NCI-H2081 (cell line): Measurements from ENCODE around the gene HOXA2.

ENCODE experiments used
- DNase-seq, 2 experiments: peaks; one replicate each; lab custom pipeline; 2025; lab: John Stamatoyannopoulos, UW

The HOXA2 gene

DNA sequence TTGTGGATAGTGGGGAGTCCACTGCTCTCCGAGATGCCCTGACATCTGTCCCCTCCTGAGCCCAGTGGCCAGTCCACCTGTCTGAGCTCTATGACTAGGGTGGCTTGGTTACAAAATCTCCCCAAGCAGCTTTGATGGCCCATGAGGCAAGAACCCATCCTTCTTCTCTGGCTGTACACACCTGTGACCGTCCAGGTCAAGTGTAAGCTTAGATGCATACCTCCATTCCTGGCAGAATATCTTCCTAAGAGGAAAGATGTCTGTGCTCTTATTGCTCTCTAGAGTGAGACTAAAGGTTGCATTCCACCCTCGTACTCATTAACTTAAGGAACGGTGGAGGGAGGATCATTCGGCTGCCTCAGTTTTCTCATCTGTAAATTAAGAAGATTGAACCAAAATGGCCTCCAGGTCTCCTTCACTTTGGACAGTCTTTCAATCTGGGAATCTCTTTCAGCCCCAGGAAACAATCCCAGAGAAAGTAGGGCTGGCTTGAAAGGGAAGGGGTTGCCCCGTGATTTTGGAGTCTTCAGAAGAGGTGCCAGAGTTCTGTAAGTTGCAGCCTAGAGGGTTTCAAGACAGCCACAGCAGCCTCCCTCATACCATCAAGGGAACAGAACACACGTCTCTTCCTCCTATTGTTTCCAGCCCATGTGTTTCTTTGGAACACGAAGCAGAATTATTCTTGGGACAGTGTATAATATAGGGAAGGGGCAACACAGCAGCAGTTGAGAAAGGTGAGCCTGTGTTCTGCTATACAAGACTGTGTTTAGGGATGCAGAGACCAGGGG, 22.6 kb upstream of the HOXA2 start:
- no peak for DNase-seq

DNA sequence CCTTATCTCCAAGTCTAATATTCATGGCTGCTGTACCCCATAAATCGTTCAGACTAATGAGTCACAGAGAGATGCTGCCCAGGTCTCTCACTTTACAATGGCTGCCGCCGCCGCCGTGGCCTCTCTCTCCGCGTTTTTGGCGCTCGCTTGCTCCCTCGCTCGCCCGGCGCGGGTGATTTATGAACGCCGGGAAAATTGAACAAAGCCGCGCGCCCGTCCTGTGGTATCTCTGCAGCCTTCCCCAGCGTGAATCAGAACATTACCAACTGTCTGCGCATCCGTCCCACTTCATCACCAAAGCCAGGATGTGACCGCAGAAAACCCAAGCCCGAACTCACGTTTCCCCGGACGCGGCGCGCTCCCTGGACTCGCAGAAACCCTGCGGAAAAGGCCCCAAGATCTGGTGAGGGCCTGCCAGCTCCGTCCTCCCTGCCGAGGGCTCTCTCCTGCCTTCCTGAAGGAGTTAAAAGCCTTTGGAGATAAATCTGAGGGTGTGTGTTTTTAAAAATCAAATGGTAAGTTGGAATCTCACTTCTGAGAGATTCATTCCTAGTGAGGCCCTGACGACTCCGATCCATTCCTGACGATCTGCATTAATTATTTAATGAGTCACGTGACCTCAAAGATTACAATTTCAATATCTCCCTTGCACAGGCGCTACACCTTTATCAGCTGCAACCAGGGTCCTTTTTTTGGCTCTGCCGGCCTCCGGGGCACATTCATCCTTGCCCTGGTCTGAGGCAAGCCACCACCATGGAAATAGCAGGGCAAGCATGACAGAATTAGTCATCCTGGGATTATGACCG, 21.8 kb upstream of the HOXA2 start:
- DNase-seq = no peak

DNA sequence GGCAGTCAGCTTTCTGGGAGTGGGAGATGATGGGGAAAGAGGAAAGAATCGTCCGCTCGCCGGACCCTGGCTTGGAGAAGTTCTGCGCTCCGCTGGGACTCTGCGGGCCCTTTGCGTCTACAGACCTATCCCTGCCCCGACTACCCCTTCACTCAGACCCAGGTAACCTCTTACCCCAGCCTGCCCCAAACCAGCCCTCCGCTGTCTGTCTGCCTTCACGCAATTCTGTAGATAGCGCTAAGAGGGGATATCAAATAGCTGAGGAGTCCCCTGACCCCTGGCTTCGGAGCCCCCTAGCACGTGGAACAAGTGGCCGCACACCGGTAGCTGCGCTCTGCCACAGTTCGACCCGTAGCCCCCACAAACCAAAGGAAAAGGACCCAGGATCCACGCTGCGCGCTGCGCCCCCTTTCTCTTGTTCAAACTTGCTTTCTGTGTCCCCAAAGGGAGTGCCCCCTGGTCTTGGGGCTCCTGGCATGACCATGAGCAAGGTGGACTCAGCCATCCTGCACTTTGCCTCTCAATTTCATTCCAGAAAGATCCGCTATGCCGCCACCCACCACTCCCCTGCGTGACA, 21.1 kb upstream of the HOXA2 start:
- DNase-seq = no peak

DNA sequence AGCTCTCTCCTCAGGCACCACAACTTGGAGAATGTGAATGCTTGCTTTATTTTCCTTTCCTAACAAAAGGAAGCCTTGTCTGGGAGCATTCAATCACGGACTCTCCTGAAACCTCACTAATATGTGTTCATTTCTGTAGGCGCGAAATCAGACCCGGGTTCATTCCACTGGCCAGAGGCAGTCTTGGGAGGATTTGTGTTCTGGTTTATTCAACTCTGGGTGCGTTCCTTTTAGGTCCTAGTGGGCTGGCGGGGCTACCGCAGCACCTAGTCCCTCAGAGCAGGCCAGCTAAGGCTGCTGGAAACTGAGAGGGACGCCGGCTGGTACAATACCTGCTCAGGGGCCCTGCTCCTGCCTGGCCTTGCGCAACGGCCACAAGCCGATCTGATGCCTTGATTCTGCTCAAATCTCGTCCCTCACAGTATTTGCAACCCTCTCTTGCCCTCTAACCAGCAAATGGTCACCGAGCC, 20.6 kb upstream of the HOXA2 start:
- DNase-seq = no peak

DNA sequence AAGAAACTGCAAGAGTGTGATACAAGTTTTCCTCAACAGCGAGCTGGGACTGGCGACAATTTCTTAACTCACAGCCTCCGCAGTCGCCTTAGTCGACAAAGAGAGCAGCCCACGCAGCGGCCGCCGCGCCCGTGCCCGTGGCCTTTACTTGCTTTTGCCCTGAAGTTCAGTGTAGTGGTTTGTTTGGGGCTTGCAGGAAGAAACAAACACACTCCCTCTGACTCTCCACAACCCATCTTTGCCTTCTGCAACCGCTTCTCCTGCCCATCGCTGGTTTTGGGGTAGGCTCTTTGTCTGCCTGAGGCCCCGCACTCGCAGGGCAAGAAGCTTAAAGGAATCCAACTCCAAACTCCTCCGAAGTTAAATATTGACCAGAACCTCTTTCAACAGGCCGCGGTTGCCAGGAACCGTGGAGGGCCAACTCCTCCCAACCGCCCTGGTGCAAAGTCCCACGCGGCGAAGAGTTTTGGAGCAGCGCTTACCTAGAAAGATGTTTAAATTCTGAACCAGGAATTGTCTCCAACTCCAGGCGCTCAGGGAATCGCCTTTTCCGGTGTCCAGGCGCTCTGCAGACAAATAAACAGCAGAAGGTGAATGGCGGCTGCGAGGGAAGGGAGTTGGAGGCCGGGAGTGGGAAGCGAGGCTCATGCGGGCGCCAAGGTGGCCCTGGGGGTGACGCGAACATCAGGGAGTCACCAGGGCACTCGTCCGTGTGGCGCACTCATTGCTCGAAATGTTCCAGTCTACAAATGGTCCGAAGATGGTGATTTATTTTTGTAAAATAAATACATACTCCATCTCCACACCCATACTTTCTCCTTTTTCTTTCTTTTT, 19.8 kb upstream of the HOXA2 start:
- no peak for DNase-seq

DNA sequence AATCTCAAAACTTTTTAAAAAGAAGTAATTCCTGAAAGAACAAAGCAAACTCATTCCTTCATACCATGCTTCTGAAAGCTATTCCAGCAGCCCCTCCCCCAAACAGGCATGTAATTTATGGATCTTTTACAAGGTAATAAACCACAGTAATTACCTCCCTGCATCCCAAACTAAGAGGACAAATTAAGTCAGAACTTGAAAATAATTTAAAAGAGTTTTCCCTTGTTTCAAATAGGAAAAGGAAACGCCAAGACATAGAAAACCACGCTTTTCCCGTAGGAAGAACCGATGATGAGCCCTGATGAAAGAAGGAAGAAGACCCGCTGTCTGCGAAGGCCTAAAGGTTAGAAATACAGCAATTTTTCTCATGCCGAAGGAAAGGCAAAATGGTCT, 19.2 kb upstream of the HOXA2 start:
- no peak for DNase-seq

DNA sequence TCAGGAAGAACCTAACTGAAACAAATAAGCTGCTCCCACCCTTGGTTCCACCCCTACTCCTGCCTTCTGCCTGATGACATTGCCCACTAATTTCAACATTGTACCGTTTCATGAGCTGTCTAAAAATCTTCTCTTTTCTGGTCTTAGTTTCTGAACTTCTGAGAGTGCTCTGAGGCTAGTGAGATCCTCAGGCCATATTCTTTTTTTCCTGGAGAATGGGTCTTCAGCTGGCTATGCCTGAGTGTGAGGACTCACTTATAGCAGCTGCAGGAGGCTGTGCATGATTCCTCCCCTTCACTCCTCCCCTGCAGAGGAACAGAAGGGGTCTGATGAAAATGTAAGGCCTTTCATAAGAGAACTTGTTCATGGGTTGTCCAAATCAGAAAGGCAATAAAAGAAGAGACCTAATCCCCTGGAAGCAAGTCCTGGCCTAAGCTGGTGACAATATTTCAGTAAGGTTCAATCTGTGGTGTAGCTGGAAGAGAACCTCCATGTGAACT, 17.0 kb upstream of the HOXA2 start:
- DNase-seq = no peak

DNA sequence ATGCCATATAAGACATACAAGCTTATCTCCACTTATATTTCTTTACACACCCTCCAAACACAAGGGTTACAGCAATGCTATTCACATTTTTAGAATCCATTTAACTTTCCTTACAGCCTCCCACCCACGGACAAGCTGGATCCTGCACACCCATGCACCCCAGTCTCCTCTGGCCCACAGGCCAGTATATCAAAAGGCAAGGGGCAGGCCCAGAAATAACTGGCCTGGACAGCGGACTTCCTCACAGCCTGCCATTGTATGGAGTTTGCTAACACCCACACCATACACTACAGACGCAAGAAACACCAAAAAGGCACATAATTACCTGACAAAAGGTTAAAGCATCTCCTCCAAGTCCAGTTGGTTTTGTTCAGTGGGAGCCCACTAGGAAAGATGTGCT, 16.1 kb upstream of the HOXA2 start:
- no peak for DNase-seq

DNA sequence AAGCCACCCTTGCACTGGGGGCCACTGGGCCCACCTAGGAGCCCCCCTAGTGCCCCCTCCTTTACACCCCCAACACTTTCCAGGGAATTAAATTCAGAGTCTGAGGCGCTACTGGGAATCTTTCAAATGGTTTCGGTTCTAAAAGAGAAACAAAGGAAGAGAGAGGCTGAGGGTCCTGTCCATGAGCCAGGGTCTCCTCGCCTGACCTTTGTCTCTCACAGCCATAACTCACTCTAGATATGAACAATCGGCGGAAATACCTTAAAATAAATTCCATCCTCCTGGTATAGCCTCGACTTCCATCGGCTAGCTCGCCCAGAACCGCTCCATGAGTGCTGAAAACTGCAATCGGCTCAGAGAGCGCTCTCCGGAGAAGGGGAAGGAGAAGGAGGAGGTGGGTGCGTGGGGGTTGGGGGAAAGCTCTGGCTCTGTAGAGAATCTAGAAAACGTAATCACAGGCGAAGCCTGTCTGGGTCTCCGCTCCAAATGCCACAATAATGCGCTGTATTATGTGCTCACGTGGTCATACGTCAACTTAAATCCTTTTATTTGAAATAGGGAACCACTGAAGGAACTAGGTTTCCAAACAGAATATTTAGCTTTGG, 15.5 kb upstream of the HOXA2 start:
- no peak for DNase-seq

DNA sequence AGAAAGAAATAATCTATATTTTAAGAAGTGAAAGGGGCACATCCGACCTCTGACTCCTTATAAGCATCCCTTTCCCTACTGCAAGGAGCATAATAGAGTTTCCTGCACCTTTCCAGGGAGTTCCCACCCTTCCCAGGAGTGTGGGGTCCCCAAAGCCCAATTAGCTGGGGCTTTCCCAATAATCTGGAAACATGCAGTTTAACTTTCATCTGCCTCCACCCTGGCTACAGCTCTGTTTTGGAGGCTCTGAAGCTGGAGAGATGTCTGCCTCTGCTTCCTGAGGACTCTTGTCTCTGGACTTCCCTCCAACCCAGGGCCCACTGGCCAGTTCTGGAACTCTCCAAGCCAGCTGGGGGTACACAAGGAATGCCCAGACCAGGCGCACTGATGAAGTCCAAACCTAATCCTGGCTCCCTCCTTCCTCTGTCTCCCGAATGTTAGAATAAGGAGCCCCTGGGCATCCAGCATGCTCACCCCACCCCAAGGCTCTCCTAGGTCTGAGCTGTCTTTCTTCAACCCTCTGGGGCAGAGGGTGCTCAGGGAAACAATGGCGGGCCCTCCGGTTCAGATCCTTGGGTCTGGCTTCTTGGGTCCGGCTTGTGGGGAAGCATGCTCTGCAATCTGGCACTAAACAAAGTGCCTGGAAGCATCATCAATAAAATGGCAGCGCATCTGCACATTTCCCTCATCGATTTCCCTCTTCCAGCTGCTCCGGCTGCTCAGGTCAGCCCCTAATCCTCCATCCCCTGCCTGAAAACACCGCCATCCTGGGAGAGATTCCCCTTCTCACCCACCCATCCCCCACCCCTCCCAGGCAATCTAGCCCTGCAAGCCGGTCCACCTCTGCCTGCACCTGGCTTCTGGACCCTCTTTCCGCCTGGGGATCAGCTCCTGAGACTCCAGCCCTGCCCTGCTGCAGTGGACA, 14.7 kb upstream of the HOXA2 start:
- no peak for DNase-seq

DNA sequence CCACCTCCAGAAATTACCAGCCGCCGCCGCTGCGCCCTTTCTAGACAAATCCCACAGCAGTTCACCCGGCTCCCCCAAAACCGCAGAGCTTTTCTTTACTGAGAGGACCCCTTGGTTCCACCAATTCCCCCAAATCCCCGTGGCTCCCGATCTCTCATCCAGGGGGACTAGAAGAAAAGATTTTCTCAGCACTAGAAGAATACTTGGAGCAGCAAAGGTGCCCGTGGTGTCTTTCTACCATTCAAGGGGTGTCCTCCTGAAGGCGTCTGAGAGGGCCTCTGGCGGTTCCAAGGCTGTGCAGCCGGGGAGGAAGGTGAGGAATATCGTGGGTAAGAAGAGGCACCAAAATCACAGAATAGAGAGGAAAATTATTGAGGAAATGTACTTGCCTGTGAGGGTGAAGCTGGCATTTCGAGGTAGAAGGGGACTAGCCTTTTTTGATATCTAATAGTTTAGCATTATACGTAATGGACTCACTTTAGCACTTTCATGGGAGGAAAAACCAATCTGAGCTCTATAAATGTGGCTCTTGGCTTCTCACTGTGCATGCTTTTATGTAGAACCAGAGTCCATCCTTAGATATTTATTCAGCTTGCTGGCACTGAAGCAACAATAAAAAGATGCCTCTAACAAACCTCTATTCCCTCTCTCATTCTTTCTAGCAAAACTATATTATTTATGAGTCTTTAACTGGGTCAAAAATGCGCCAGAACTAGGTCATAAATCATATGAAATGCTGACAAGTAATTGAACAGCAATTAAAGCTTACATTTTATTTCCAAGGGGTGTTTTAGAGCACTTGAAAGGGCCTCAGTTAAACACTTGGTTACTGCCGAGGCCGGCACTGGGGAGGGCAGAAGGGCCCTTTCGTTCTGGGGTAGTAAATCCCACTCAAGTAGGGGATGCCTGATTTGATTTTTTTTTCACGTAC, 13.8 kb upstream of the HOXA2 start:
- no peak for DNase-seq

DNA sequence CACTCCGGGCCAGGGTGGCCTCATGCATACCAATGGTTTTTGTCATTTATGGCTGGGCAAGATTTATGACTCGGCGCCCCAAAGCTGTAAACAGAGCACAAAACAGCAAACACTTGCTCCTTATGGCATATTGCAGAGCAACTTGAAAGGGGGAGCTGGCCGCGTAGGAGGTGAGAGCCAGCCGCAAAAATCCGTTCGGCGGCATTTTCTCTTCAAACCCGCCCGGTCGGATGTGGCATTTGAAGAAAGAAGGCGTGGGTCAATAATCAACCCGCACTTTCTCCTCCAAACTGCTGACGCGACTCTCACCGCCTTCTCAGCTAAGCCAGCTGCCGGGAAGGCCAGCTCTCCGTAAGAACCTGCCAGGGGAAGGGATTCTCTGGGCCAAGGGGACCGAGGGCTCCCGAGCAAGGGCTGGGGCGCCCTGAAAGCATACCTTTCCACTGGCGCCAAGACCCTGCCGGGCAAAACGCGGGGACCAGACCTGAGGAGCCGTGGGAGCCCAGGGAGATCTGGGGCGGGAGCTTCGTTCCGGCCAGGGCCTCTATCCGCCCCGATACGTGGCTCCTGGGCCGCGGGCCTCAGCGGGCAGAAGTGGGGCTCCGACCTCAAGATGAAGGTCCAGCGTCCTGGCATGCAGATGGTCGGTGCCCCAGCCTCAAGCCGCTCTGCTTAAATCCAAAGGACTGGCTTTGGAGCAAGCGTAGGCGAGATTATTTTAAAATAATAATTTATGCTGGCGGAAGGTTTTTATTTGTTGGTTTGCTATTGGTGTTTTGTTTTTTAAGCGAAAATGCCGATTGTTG, 12.9 kb upstream of the HOXA2 start:
- no peak for DNase-seq

DNA sequence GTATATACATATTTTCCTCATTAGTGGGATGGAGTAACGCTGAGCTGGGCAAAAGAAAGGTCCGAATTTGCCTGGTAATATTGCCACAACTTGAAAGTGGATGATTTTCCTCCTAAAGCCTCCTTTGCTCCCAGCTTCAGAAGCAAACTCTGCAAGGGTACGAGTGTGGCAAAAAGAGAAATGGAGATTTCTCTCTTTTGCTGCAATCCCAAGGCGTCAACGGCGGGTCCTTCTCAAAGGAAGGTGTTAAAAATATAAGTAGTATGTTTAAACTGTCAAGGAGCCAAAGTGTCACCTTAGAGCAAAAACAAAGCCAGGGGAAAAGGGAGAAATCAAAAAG, 12.4 kb upstream of the HOXA2 start:
- no peak for DNase-seq

DNA sequence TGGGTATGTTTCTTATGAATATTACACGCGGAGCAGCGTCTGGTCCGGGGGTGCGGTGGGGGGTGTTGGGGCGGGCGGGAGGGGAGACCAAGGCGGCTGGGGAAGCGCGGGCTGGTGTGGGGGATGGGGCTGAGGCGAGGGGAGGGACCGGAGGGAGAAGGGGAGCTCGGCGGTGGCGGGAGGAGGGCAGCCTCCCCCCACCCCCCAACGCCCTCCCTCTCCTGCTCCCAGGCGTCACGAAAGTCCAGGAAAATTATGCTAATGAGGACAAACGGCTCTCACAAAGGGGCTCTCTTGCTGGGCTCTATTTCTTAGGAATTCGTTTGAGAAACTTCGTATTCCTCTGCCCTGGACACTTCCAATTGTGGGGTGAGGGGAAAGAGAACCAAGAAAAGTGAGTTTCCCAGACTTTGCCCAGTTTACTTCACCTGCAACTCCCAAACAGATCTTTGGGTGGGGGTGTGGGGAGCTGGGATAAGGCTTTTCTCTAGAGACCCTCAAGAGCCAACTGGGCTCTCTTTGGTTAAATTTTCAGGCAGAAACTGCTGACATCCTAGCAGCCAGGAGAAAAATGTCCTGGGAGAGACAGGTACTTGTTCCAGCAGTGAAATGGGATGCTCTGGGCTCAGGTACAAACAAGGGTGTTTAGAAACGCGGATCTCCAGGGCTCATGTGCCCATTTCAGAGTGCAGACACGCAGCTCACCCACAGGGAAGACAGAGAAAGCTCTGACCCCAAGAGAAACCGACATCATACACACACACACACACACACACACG, 11.7 kb upstream of the HOXA2 start:
- peak; percentile 34 to 39 for DNase-seq

DNA sequence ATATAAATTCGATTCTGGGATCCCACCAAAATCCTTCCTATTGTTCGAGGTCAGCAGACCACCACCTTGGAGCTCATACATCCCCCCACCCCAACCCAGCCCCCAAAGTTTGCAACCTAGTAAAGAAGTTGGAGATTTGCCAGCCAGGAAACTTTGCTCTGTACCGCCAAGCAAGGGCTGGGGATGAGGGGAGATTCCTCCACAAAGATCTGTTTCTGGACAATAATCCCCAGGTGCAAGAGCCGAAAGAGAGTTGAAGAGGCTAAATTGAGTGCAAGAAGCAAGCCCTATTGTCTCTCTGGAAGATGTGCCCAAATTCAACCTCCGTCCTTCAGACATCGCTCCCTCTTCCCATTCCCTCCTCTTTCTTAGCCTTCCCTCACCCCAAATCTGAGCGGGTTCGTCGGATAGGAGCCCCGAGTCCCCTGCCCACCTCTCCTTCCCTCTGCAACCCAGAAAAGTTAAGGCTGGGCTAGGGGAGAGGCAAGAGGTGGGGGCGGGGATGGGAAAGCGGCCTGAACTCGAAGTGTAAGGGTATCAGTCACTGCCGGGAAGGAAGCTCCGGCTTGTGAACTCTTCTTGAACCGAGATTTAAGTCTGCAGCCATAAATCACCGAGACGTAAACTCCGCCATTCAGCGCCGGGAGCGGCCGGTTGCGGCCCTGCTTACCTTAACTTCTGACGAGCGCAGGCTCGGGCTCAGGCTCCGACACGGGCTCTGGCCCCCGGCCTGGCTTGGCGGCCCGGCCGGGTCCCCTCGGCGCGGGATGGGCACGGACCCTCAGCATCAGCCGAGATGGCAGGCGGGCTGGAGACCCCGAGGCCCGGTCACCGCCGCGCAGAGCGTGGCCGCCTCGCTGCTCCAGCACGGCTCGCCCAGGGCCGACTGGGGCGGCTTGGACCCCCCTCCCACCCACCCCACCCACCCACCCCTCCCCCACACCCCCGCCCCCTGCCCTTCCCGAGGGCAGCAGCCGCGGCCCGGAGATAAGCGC, 10.8 kb upstream of the HOXA2 start:
- peak in 1 of 2 experiments; percentile 35 for DNase-seq

DNA sequence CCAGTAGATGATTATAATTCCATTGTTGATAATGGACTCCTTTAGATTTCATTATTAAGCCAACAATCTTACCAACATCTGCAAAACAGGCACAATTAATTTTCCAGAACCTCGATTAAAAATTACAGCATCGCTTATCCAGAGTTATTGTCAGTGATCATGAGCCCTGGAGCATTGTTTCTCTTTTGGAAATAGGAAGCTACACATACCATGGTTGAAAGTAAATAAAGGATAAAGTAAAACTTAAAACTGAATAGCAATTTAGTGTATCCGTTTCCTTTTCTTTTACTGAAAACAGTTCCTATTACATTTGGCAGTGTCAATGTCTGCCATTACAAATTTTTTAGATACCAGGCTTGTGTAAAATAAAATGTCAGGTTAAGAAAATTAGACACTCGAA, 9.9 kb upstream of the HOXA2 start:
- DNase-seq = no peak
